ENCODE data around the gene PNMA8C.

Gene PNMA8C

DNA sequence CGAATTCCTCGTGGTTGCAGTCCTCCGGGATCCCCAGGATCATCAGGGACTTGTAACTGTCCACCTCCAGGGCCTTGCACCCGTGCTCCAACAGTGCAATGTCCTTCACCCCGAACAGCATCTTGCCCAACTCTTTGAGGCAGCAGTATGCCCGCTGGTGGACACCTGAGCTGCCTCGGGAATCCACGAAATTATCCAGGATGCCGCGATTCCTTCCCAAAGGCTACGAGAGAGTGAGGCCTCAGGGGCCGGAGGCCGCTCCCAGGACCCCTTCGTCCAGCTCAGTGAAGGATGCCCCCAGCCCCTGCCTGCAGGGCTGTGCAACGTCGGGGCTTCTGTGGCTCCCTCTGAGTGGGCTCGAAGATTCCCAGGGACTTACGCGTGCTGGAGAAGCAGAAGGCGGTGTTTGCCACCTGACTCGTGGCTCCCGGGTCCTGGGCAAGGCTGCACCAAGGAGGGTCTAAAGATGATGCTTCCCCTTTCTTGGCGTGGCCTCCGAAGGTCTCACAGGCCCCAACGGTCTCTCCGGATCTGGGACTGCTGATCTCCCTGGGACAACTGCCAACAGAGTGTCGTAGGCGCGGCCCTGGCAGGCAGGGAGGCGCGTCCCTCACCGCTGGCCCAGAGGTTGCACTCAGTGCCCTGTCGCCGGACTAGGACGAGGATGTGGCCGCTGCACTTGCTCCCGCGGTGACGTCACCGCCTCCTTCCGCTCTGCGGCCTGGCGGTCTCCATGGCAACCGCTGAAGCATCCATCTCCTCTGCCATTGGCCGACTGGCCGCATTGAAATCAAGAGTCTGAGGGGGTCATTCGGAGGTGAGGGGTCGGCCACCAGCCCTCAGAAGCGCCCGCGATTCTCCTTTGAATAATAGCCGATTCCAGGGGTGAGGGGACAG, at the start of gene PNMA8C:
Gene PNMA8C (minus strand): TSS at position 698 of the 897 bp plus-strand sequence. CDS start 577 bp downstream, at position 121.
- no peak within 1 kb of the TSS for H3K27ac ChIP-seq
- TF ChIP-seq, protein P1, sequence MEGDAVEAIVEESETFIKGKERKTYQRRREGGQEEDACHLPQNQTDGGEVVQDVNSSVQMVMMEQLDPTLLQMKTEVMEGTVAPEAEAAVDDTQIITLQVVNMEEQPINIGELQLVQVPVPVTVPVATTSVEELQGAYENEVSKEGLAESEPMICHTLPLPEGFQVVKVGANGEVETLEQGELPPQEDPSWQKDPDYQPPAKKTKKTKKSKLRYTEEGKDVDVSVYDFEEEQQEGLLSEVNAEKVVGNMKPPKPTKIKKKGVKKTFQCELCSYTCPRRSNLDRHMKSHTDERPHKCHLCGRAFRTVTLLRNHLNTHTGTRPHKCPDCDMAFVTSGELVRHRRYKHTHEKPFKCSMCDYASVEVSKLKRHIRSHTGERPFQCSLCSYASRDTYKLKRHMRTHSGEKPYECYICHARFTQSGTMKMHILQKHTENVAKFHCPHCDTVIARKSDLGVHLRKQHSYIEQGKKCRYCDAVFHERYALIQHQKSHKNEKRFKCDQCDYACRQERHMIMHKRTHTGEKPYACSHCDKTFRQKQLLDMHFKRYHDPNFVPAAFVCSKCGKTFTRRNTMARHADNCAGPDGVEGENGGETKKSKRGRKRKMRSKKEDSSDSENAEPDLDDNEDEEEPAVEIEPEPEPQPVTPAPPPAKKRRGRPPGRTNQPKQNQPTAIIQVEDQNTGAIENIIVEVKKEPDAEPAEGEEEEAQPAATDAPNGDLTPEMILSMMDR (conservative IDR thresholded peaks at IDR 0.05) = no peak
- TF ChIP-seq ZFX (IDR thresholded peaks at IDR 0.05) = no peak

- H3K27ac ChIP-seq = no peak overlapping the region
- TF ChIP-seq, protein P1 (conservative IDR thresholded peaks at IDR 0.05) = no peak
- TF ChIP-seq ZFX (IDR thresholded peaks at IDR 0.05) = no peak
These were observed 47.2 kb upstream of the PNMA8C start for GRCh38 chr19:46475986-46476385.

GRCh38 chr19:46474211-46474610, 45.5 kb upstream of the PNMA8C start:
- no peak for TF ChIP-seq ZFX (IDR thresholded peaks at IDR 0.05)
- TF ChIP-seq, protein P1 (conservative IDR thresholded peaks at IDR 0.05) = no peak
- no peak overlapping the region for H3K27ac ChIP-seq

DNA sequence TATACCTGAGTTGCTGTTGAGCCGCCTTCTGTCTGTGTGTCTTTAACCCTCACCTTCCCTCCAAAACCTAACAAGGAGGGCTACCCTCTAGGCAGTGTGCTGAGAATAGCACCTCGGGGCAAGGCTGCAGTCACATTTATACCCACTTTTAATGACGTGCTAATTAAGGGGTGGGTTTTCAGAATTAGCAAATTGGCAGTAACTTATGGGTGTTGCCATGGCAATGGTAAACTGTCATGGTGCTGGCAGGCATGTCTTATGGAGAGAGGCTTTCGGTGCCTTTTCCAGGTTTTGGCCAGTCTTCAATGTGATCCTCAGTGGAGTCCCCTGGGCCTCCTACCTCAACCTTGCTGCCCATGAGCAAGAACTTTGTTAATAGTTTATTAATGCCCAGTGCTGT, 43.9 kb upstream of the PNMA8C start:
- no peak overlapping the region for H3K27ac ChIP-seq
- TF ChIP-seq ZFX (IDR thresholded peaks at IDR 0.05) = no peak
- TF ChIP-seq, protein P1 (conservative IDR thresholded peaks at IDR 0.05) = no peak

DNA sequence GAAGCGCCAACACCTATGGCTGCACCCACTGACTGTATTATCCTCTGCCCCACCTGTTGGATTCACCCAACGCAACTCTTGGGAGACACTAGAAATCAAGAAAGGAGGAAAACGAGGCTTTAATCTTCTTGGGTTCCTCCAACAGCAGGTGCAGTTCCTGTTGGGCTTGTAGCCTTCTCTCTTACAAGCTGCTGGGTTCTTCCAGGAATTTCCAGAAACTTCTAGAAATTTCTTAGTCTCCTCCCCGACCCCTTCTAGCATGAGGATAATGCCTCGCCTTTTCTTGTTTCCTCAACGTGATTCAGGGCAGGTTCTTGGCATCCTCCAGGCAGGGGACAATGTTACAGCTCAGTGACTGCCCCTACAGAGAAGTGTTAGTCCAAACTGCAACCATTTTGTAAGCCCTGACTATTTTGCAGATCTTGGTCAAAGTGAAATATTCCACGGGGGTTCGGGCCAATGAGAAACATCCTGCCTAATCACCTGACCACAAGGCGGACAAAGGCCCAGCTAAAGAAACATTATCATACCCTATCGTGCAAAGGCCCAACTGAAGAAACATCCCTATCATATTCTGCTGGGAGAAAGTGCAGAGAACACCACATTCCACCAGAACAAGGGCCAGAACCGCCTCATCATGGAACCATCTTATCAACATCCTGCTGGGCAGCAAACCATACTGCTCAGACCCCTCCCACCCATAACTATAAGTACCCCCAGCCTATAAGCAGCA, 43.2 kb upstream of the PNMA8C start:
- TF ChIP-seq, protein P1 (conservative IDR thresholded peaks at IDR 0.05) = no peak
- no peak for TF ChIP-seq ZFX (IDR thresholded peaks at IDR 0.05)
- no peak overlapping the region for H3K27ac ChIP-seq

DNA sequence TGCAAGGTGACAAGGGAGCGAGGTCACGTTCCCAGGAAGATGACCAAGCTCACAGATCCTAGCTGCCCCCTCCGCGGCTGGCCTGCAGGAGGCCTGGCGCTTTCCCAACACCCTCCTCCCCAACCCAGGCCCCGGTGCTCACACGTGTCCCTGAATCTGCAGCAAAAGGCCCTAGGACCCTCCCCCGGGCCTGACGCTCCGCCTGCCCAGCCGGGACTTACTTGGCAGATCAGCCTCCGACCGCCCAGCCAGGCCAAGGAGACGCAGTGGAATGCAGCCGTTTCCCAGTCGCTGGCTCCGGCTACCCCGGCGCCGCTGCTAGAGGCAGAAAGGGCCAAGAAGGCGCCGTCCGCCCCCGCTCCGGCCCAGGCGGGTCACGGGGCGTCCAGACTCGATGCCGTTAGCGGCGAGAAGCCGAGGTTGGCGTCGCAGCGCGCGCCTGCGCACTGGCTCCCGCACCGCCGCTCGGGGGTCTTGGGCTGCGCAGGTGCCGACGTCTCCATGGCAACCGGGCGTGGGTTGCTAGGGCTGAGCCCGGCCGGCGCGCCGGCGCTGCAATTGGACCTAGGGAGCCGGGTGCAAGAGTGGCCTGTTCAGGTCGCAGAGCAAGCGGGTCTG, 42.5 kb upstream of the PNMA8C start, which contains the start of gene PNMA8A:
Gene PNMA8A (minus strand): TSS at position 448 of the 618 bp plus-strand sequence. CDS start 528 bp downstream, outside the sequence.
- no peak within 1 kb of the TSS for H3K27ac ChIP-seq
- TF ChIP-seq ZFX (IDR thresholded peaks at IDR 0.05) = no peak
- TF ChIP-seq, protein P1 (conservative IDR thresholded peaks at IDR 0.05) = no peak
